Fibroblast of skin of right biceps (primary cell): Measurements from ENCODE around the gene UBE2O.

Experiments
- DNase-seq: peaks from one replicate; pipeline ENCODE4 v3.0.0-alpha.2; 2013

Gene UBE2O

GRCh38 chr17:76462556-76463290 is 9.8 kb upstream of the UBE2O start:
- no peak for DNase-seq

GRCh38 chr17:76461765-76462555 is 9.0 kb upstream of the UBE2O start:
- DNase-seq = no peak

DNA sequence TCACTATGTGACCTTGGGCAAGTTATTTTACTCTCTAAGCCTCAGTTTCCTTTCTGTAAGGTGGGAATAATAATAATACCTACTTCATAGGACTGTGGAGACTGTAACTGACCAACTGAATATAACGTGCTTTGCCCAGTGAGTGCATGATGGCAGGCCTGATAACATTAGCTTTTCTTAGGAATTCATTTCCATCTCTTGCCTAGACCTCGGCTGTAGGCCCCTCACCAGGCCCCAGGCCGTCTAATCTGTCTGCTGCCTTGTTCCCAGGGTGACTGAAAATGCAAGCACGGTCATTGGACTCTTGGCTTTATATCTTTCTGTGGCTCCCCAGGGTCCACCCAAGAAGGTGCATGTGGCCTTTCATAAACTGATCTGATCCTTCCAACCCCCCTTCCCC is 6.7 kb upstream of the UBE2O start:
- no peak for DNase-seq

DNA sequence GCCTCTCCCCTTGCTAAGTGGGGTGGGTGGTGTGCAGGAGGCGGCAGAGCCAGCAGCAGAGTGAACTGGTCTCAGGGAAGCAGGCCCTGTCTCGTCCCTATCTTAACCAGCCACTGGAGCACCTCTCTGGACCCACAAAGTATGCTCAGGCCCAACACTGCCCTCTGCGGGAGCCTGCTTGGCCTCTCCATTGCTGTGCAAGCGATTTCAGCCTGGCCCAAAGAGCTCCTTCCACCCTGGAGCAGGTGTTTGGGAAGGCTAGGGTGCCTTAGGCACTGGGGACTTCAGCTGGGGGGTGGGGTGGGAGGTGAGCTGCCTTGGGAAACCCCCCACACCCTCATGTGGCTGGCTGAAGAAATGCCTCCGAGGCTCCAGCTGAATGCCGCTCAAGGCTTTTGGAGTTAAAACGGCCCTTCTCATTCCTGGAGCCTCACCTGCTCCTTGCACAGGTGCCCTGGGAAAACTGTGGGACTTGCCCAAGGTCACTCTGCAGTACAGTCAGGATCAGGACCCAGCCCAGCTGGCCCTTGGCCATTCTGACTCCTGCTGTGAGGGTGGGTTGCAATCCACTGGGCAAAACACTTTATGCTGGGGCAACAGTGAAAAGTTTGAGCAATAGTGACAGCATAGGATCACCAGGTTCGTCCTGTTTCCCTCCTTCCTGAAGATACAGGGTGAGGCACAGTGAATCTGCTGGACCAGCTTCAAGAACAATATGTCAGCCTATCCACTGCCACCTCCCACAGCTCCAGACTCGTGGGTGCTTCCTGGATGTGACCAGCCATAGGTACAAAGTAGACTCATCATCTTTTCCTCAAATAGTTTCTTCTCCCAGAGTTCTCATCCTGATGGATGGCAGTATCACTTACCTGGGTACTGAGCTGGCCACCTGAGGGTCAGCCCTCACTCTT is 5.9 kb upstream of the UBE2O start:
- DNase-seq = peak; percentile 42

DNA sequence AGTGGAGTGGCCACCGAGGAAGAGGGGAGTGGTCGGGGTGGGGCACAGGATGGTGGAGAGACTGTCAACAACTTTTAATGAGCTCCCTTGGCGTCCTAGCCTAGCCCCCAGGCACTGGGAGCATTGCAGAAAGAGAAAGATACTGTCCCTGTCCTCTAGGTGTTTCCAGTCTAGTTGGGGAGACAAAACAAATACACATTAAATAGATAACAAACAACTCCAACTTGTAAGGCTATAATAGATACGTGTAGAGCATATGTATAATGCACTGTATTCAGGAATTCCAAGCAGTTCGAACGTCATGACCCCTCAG is 435 bp upstream of the UBE2O start:
- no peak for DNase-seq

GRCh38 chr17:76452127-76452659 is 759 bp downstream of the UBE2O start:
- no peak for DNase-seq

DNA sequence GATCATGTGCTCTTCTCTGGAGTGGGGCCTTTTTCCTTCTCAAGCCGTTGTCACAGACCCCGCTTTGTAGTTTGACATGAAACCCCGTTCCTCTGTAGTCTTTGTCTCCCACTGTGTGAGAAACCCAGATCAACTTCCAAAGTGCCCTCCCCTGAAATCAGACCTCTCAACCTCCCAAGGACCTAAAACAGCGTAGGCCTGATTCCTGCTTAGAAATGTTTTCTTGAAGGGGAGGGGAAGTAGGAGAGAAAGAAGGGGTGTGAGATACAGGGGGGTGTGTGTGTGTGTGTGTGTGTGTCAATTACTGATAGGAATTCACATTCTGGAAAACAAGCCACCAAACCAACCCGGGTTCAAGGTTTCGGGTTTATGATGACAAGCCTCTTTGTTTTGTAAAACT is 1.4 kb downstream of the UBE2O start:
- no peak for DNase-seq

DNA sequence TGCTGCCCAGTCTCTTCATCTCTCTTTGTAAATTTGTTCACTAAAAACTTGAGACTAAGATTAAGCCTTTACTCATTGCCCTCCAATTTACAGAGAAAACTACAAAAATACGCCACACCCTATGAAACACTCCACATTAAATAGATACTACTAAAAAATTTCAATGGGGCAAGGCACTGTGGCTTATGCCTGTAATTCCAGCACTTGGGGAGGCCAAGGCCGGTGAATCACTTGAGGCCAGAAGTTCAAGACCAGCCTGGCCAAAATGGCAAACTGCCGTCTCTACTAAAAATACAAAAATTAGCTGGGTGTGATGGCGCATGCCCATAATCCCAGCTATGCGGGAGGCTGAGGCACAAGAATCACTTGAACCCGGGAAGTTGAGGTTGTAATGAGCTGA is 3.8 kb downstream of the UBE2O start:
- DNase-seq = no peak

- DNase-seq = peak; percentile 61
These were observed 4.9 kb downstream of the UBE2O start for GRCh38 chr17:76447931-76448652.

DNA sequence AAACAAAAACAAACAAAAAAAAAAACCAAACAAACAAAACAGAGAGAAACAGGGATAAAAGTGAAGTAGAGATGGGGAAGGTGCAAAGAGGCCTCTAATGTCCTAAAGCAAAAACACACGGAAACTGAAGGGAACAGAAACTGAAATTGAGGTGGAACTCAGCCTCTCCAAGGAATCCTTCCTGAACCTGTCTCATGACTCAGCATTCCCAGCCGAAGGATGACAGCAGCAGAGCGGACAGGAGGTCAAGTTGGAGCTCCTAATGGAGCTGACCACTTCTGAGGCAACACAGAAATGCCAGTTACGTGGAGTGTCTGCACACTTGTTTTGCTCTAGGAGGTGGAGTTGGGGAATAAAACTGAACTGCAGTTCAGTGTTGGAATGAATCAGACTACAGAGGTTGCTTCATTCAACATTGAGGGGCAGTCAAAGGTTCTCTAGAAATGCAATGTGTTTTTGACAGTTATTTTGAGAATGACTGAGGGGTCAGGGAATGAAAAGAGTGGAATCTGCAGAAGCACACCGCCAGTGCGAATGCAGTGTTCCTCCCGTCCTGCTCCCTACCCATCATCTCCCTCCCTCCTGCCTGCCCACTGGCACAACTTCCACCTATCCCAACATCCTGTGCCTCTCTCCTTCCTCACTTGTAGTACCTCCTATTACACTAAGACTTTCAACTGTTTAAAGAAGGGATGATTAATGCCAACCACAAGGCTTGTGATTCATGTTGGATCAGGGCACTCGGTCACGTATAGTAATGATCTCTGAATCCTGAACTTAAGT is 6.3 kb downstream of the UBE2O start:
- peak; percentile 67 for DNase-seq

GRCh38 chr17:76445697-76446448 is 7.1 kb downstream of the UBE2O start:
- no peak for DNase-seq

DNA sequence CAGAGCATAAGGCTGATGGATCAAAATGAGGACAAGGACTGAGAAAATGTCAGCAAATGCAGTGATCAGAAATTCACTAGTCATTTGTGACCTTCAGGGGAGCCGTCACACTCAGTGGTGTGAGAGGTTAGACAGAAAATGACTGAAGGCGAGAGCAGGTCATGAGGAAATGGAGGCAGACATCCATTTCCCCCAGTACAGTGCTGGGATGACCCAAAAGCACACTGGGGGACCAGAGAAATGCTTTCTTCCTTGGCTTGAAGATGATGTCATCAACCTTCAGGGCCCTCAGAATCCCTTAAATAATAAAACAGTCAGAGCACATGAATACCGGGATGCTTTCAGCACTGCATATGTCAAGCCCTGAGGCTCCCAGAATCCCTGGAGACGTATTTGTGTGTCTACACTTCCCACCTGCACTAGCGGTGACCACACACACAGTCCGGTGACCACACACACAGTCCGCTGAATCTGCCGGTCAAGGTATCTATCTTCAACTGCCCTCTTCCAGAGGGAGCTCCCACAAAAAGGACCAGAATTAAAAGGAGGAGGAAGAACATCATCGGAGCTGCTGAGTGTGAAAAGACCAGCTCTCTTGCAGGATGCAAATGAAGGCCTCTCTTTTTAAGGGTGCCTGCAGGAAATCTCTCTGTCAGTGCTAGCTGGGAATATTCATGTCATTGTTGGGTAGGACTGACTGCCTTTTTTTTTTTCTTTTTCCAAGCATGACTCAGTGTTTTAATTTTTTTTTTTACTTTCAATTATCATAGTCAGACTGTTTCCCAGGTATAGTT is 8.2 kb downstream of the UBE2O start:
- DNase-seq = no peak

DNA sequence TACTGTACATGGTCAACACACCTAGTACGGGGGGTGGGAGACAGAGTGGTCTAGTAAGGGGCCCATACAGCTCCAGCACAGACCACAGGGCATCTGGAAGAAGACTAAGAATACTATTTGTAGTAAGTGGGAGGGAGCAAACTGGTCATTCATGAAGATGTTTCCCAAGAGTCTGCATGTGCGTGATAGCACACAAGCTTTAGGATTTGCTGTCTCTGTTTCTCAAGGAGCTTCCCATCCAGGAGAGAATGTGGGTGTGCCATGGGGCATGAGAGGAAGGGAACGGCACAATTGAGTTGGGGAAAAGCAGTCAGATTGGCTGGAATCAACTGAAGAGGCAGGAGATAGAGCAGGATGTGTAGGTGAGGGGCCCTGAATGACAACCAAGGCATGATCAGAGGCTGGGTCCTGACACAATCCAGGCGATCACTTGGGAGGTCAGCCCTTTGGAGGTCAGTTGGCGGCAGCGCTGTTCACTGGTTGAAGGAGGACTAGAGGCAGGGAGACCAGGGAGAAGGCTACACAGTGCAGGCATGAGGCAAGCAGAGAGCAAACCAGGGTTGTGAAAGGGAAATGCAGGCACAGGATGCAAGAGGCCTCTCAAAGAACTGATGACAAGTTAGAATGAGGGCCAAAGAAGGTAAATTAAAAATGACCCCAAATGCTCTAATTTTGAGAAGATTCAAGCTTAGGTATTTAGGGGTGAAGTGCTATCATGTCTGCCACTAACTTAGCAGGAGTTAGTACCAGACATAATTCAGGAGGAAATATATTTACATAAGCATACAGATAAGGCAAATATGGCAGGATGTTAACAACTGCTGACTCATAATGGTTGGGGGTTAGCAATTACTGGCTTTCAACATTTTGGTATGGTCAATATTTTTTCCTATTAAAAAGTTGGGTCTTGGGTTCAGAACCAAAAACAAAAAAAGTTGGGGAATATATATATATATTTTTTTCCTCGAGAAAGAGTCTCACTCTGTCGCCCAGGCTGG is 10.3 kb downstream of the UBE2O start:
- no peak for DNase-seq

DNA sequence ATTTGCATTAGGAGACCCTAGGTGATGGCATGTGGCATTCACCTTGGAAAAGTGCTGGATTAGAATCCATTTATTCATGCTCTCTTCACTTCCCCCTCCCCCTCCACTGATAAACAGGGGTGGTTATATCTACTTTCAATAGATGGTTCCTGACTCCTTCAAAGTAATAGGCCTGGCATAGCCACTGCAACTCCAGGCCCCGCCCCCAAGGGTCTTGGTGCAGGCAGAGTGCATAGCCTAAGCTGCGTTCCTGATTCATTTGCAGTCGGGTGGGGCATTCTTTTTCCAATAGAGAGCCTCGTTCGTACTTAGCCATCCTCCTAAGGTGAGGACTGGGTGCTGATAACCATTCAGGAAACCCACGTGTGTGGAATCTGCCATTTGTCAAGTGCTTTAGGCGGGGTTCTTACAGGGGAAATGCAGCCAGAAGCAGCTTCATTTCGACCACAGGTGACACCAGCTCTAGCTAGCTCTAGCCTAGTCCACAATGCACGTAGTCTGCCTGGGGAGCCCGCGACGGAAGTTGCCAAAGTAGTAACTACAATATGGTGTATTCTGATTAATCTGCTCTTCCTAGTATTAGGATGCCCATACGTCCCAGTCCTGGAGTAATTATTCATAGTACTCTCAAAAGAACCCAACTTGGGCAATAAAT is 11.1 kb downstream of the UBE2O start:
- DNase-seq = no peak

- DNase-seq = no peak
These were observed 12.1 kb downstream of the UBE2O start for GRCh38 chr17:76440751-76441362.

- DNase-seq = no peak
These were observed 13.5 kb downstream of the UBE2O start for GRCh38 chr17:76439314-76439928.

GRCh38 chr17:76438906-76439305 is 14.0 kb downstream of the UBE2O start:
- no peak for DNase-seq
